ENCODE results near the gene GNAT2.

DNA sequence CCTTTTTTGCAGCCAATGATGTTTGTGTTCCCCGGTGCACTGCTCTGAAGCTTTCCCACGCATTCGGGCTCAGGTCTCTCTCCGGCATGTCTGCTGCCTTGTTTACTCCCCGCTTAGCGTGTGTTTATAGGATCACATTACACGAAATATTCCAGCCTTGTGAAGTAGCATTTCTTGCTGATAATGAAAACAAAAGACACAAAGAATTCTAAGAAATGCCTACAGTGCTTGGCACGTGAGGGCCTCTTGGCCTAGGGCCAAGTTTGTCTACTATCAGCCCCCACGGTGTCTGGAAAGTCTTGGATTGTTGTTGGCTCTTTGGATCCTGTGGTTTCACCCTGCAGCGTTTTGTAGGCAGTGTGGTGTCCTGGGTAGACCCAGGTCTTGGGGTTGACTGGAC is 25.3 kb upstream of the GNAT2 start:
- TF ChIP-seq, protein P1, sequence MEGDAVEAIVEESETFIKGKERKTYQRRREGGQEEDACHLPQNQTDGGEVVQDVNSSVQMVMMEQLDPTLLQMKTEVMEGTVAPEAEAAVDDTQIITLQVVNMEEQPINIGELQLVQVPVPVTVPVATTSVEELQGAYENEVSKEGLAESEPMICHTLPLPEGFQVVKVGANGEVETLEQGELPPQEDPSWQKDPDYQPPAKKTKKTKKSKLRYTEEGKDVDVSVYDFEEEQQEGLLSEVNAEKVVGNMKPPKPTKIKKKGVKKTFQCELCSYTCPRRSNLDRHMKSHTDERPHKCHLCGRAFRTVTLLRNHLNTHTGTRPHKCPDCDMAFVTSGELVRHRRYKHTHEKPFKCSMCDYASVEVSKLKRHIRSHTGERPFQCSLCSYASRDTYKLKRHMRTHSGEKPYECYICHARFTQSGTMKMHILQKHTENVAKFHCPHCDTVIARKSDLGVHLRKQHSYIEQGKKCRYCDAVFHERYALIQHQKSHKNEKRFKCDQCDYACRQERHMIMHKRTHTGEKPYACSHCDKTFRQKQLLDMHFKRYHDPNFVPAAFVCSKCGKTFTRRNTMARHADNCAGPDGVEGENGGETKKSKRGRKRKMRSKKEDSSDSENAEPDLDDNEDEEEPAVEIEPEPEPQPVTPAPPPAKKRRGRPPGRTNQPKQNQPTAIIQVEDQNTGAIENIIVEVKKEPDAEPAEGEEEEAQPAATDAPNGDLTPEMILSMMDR (IDR thresholded peaks at IDR 0.05), result no peak
- TF ChIP-seq POLR2A (IDR thresholded peaks at IDR 0.05) (no peak), POLR2AphosphoS5 (IDR thresholded peaks at IDR 0.05) (no peak)

Measured in gastroesophageal sphincter (tissue), 3 donors.